ENCODE results near the gene SCO2.

DNA sequence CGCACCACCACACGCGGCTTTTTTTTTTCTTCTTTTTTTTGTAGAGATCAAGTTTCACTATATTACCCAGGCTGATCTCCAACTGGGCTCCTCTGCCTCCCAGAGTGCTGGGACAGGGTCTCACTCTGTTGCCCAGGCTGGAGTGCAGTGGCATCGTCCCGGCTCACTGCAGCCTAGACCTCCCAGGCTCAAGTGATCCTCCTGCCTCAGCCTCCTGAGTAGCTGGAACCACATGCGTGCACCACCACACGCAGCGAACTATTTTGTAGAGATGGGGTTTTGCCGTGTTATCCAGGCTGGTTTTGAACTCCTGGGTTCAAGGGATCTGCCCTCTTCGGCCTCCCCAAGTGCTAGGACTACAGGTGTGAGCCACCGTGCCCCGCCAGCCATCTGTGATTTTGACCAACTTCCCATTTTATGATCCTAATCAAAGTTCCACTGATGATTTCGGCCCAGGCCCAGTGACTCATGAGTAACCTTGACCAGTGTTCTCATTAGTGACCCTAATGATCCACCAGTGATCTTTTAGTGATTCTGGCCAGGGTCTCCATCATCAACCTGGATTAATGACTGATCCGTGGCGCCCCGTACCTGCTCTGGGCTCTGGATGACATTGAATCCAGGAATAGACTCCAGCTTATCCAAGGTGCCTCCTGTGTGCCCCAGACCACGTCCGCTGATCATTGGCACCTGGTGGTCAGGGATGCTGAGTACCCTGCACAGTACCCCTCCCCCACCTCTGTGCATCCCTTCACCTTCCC lies 2.7 kb upstream of the SCO2 start:
- no peak for TF ChIP-seq POLR2A (IDR thresholded peaks at IDR 0.05; ENCODE audit: borderline replicate concordance, extremely low read depth, insufficient read depth, insufficient read length)
- no peak for TF ChIP-seq REST (IDR thresholded peaks at IDR 0.05; ENCODE audit: low read depth)
- TF ChIP-seq, protein P1, sequence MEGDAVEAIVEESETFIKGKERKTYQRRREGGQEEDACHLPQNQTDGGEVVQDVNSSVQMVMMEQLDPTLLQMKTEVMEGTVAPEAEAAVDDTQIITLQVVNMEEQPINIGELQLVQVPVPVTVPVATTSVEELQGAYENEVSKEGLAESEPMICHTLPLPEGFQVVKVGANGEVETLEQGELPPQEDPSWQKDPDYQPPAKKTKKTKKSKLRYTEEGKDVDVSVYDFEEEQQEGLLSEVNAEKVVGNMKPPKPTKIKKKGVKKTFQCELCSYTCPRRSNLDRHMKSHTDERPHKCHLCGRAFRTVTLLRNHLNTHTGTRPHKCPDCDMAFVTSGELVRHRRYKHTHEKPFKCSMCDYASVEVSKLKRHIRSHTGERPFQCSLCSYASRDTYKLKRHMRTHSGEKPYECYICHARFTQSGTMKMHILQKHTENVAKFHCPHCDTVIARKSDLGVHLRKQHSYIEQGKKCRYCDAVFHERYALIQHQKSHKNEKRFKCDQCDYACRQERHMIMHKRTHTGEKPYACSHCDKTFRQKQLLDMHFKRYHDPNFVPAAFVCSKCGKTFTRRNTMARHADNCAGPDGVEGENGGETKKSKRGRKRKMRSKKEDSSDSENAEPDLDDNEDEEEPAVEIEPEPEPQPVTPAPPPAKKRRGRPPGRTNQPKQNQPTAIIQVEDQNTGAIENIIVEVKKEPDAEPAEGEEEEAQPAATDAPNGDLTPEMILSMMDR (IDR thresholded peaks at IDR 0.05 in 2 of 3, conservative IDR thresholded peaks at IDR 0.05 in 1 of 3; ENCODE audit: borderline replicate concordance in 1 of 3, insufficient read depth in 1 of 3, low read depth in 2 of 3, low read length in 2 of 3): no peak
- no peak for TF ChIP-seq JUND (IDR thresholded peaks at IDR 0.05)
- no peak for TF ChIP-seq RAD21 (IDR thresholded peaks at IDR 0.05; ENCODE audit: low read depth)

All from HCT116 (cell line).